Neuronal stem cell (in vitro differentiated cells): ENCODE measurements around the gene EBI3.
A peak's percentile ranks its signal among the peaks of the same experiment; 100 is the strongest.

Source experiments
- DNase-seq: peaks from one replicate; pipeline ENCODE4 v3.0.0-alpha.2; 2013; ENCODE audit warnings: low spot score
- H2AFZ ChIP-seq: one replicate; pipeline ENCODE4 v1.6.1; 2013; ENCODE audit warnings: mild to moderate bottlenecking, low read length, inconsistent platforms
- H2AK5ac ChIP-seq: 2 replicates; pipeline ENCODE4 v1.6.1; 2013; ENCODE audit warnings: low read depth, mild to moderate bottlenecking, inconsistent platforms, low read length, moderate library complexity, mixed read lengths
- H2BK120ac ChIP-seq: 2 replicates; pipeline ENCODE4 v1.6.1; 2013; ENCODE audit warnings: low read depth, mild to moderate bottlenecking, inconsistent platforms, low read length, moderate library complexity, mixed read lengths
- H2BK12ac ChIP-seq: one replicate; pipeline ENCODE4 v1.6.1; 2013; ENCODE audit warnings: low read length, inconsistent platforms
- H2BK15ac ChIP-seq: 2 replicates; pipeline ENCODE4 v1.6.1; 2013; ENCODE audit warnings: mild to moderate bottlenecking, low read length, inconsistent platforms, mixed read lengths
- H2BK5ac ChIP-seq: one replicate; pipeline ENCODE4 v1.6.1; 2013; ENCODE audit warnings: inconsistent platforms, mild to moderate bottlenecking, low read length, moderate library complexity
- H3K14ac ChIP-seq: one replicate; pipeline ENCODE4 v1.6.1; 2013; ENCODE audit warnings: low read length, inconsistent platforms
- H3K18ac ChIP-seq: 2 replicates; pipeline ENCODE4 v1.6.1; 2013; ENCODE audit warnings: low read length, inconsistent platforms
- H3K23ac ChIP-seq: 2 replicates; pipeline ENCODE4 v1.6.1; 2013; ENCODE audit warnings: low read depth, mild to moderate bottlenecking, mixed read lengths, low read length, inconsistent platforms; ENCODE audit not compliant: poor library complexity
- H3K27ac ChIP-seq: replicated peaks from 3 replicates; pipeline ENCODE4 v1.5.1; 2013; ENCODE audit warnings: low read length, inconsistent platforms
- H3K27me3 ChIP-seq, 3 experiments: 2 replicates each; pipeline ENCODE4 v1.6.1; 2013; ENCODE audit warnings: low read length in 3 of 3, mild to moderate bottlenecking in 2 of 3, inconsistent platforms in 1 of 3, low read depth in 1 of 3, mixed read lengths in 1 of 3, moderate library complexity in 1 of 3; ENCODE audit not compliant: control insufficient read depth in 3 of 3, insufficient read depth in 3 of 3
- H3K36me3 ChIP-seq, 2 donors: replicated peaks in 1 of 2; 2 replicates each; pipeline ENCODE4 v1.6.1; 2013; ENCODE audit warnings: low read length in 2 of 2; ENCODE audit not compliant: control insufficient read depth in 2 of 2, insufficient read depth in 2 of 2
- H3K4ac ChIP-seq: 2 replicates; pipeline ENCODE4 v1.6.1; 2013; ENCODE audit warnings: inconsistent platforms, mild to moderate bottlenecking, low read length, moderate library complexity
- H3K4me1 ChIP-seq, 2 donors: 1 replicate in 1 of 2; 2 replicates in 1 of 2; pipeline ENCODE4 v1.6.1; 2013; ENCODE audit warnings: low read length in 2 of 2, low read depth in 1 of 2; ENCODE audit not compliant: control insufficient read depth in 2 of 2, insufficient read depth in 1 of 2
- H3K4me2 ChIP-seq: one replicate; pipeline ENCODE4 v1.6.1; 2013; ENCODE audit warnings: mild to moderate bottlenecking, low read length, inconsistent platforms; ENCODE audit not compliant: insufficient read depth, poor library complexity, severe bottlenecking
- H3K4me3 ChIP-seq, 2 donors: 2 replicates each; pipeline ENCODE4 v1.5.1; 2013; ENCODE audit warnings: low read length in 2 of 2, mild to moderate bottlenecking in 2 of 2, inconsistent platforms in 1 of 2, moderate library complexity in 1 of 2
- H3K79me1 ChIP-seq: one replicate; pipeline ENCODE4 v1.6.1; 2013; ENCODE audit warnings: low read depth, mild to moderate bottlenecking, inconsistent platforms, low read length, moderate library complexity
- H3K9ac ChIP-seq: one replicate; pipeline ENCODE4 v1.6.1; 2013; ENCODE audit warnings: mild to moderate bottlenecking, low read depth, low read length, inconsistent platforms; ENCODE audit not compliant: poor library complexity
- H3K9me3 ChIP-seq, 2 donors: replicated peaks in 1 of 2; 2 replicates each; pipeline versions ENCODE3 to v1.6.1; 2013; ENCODE audit warnings: low read length in 2 of 2, mild to moderate bottlenecking in 2 of 2, inconsistent platforms in 1 of 2, low read depth in 1 of 2, mixed read lengths in 1 of 2, moderate library complexity in 1 of 2; ENCODE audit not compliant: control insufficient read depth in 2 of 2, insufficient read depth in 1 of 2
- H4K8ac ChIP-seq: one replicate; pipeline ENCODE4 v1.6.1; 2013; ENCODE audit warnings: low read depth, mild to moderate bottlenecking, inconsistent platforms, low read length, moderate library complexity
- H4K91ac ChIP-seq: one replicate; pipeline ENCODE4 v1.6.1; 2013; ENCODE audit warnings: low read length, low read depth, mild to moderate bottlenecking, inconsistent platforms; ENCODE audit not compliant: poor library complexity
- WGBS, 2 donors: extraction: QIAGEN DNeasy Blood & Tissue Kit; methylation state at CpG; one replicate each; pipeline ENCODE4 v1.1.7; 2013; ENCODE audit warnings: missing lambda C conversion rate in 2 of 2, mixed read lengths in 1 of 2; ENCODE audit not compliant: insufficient read length in 2 of 2, insufficient replicate concordance in 1 of 2; ENCODE audit errors: extremely low coverage in 2 of 2; 5-methylcytosine and 5-hydroxymethylcytosine counted together

Gene EBI3

GRCh38 chr19:4210166-4210731 is 19.1 kb upstream of the EBI3 start:
- no CpG with 5 or more reads among the region's 15 CpGs for WGBS, 2 donors

GRCh38 chr19:4213116-4213515 is 16.2 kb upstream of the EBI3 start:
- Histone ChIP-seq H2AK5ac (no peak overlapping the region), H3K79me1 (no peaks in the 10 kb centered on the region), H3K4me3 (no peak overlapping the region), H2AFZ (no peak overlapping the region), H3K18ac (no peak overlapping the region), H2BK12ac (no peak overlapping the region), H3K27ac (no peak overlapping the region), H3K4ac (no peak overlapping the region), H2BK120ac (no peak overlapping the region), H3K27me3 (peaks cover 0 to 17% (median 0%) of the 10 kb centered on the region in 3 experiments), H3K14ac (no peak overlapping the region), H3K4me1 (no peaks in the 10 kb centered on the region), H2BK15ac (no peak overlapping the region), H4K8ac (no peak overlapping the region), H2BK5ac (no peak overlapping the region), H3K9ac (peak overlapping the region; percentile 70), H3K4me2 (no peak overlapping the region), H3K9me3 (peaks cover 0 to 2% of the 10 kb centered on the region in 2 donors), H4K91ac (no peak overlapping the region), H3K36me3 (no peaks in the 10 kb centered on the region), H3K23ac (no peak overlapping the region)
- no CpG with 5 or more reads among the region's 3 CpGs for WGBS, 2 donors
- no peak for DNase-seq

More at GRCh38 chr19:4210166-4210731, 19.1 kb upstream of the EBI3 start:
- H3K79me1 ChIP-seq: no peaks in the 10 kb centered on the region
- H3K23ac ChIP-seq: no peak overlapping the region
- H3K14ac ChIP-seq: peak overlapping the region; percentile 38
- H2AK5ac ChIP-seq: peak overlapping the region; percentile 75
- H2BK120ac ChIP-seq: peak overlapping the region; percentile 18
- H3K36me3 ChIP-seq: no peaks in the 10 kb centered on the region
- no peaks in the 10 kb centered on the region for H3K4me1 ChIP-seq
- no peak overlapping the region for H2AFZ ChIP-seq
- no peak overlapping the region for H3K27ac ChIP-seq
- no peak overlapping the region for H3K9ac ChIP-seq
- H3K4ac ChIP-seq: no peak overlapping the region
- peaks cover 0 to 17% (median 0%) of the 10 kb centered on the region in 3 experiments for H3K27me3 ChIP-seq
- H4K8ac ChIP-seq: no peak overlapping the region
- DNase-seq: no peak
- peak overlapping the region; percentile 81 for H2BK15ac ChIP-seq
- no peaks in the 10 kb centered on the region for H3K9me3 ChIP-seq
- no peak overlapping the region for H3K4me2 ChIP-seq
- no peak overlapping the region for H2BK12ac ChIP-seq
- no peak overlapping the region for H3K18ac ChIP-seq
- no peak overlapping the region for H4K91ac ChIP-seq
- H3K4me3 ChIP-seq: no peak overlapping the region
- no peak overlapping the region for H2BK5ac ChIP-seq

DNA sequence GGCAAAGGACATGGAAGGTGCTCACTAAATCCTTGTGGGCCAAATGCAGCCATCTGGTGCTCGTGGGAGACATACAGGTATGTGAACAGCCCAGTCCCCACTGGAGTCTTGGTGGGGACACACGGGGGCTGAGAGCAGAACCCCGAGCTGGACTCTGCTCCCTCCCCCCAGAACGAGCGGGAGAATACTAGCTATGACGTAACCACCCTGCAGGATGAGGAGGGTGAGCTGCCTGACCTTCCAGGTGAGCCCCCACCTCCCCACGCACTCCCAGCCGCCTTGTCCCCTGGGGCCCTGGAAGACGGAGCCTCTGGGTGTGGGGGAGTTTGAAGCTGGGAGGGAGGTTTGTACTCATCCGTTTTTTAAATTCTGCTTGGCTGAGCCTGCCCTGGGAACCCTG is 13.5 kb upstream of the EBI3 start:
- H2BK5ac ChIP-seq: no peak overlapping the region
- no peak overlapping the region for H4K91ac ChIP-seq
- no peak overlapping the region for H3K9ac ChIP-seq
- H3K4me3 ChIP-seq: no peak overlapping the region
- no peak for DNase-seq
- no peak overlapping the region for H2AK5ac ChIP-seq
- H3K18ac ChIP-seq: no peak overlapping the region
- no peak overlapping the region for H3K23ac ChIP-seq
- H2AFZ ChIP-seq: no peak overlapping the region
- peaks cover 0 to 2% of the 10 kb centered on the region in 2 donors for H3K9me3 ChIP-seq
- WGBS, 2 donors: no CpG with 5 or more reads among the region's 10 CpGs
- no peaks in the 10 kb centered on the region for H3K4me1 ChIP-seq
- H2BK120ac ChIP-seq: no peak overlapping the region
- H3K79me1 ChIP-seq: no peaks in the 10 kb centered on the region
- H3K27me3 ChIP-seq: peaks cover 0 to 17% (median 0%) of the 10 kb centered on the region in 3 experiments
- H3K14ac ChIP-seq: no peak overlapping the region
- H3K4me2 ChIP-seq: no peak overlapping the region
- H3K27ac ChIP-seq: no peak overlapping the region
- H2BK15ac ChIP-seq: no peak overlapping the region
- H3K4ac ChIP-seq: no peak overlapping the region
- no peaks in the 10 kb centered on the region for H3K36me3 ChIP-seq
- H4K8ac ChIP-seq: no peak overlapping the region
- H2BK12ac ChIP-seq: no peak overlapping the region

- H2BK5ac ChIP-seq: no peak overlapping the region
- no peak overlapping the region for H4K8ac ChIP-seq
- no peak overlapping the region for H2BK15ac ChIP-seq
- no peak overlapping the region for H3K27ac ChIP-seq
- no peak overlapping the region for H2BK120ac ChIP-seq
- no peak for DNase-seq
- no peaks in the 10 kb centered on the region for H3K79me1 ChIP-seq
- H3K4me1 ChIP-seq: no peaks in the 10 kb centered on the region
- H2AFZ ChIP-seq: no peak overlapping the region
- H3K4ac ChIP-seq: no peak overlapping the region
- H3K4me2 ChIP-seq: no peak overlapping the region
- H3K14ac ChIP-seq: peak overlapping the region; percentile 31
- no peak overlapping the region for H3K4me3 ChIP-seq
- H3K27me3 ChIP-seq: peaks cover 0 to 17% (median 0%) of the 10 kb centered on the region in 3 experiments
- H2AK5ac ChIP-seq: no peak overlapping the region
- no peak overlapping the region for H3K9ac ChIP-seq
- no peak overlapping the region for H2BK12ac ChIP-seq
- H3K36me3 ChIP-seq: no peaks in the 10 kb centered on the region
- peaks cover 0 to 2% of the 10 kb centered on the region in 2 donors for H3K9me3 ChIP-seq
- peak overlapping the region; percentile 27 for H3K23ac ChIP-seq
- no CpG with 5 or more reads among the region's 6 CpGs for WGBS, 2 donors
- no peak overlapping the region for H3K18ac ChIP-seq
- H4K91ac ChIP-seq: no peak overlapping the region
Observed at GRCh38 chr19:4216846-4217245, 12.5 kb upstream of the EBI3 start.
